GM12891 (cell line): ENCODE results near the gene FGFR1OP2.

Experiments
- DNase-seq: peaks from one replicate; pipeline ENCODE4 v3.0.0; 2011; ENCODE audit warnings: low spot score; ENCODE audit not compliant: insufficient read length
- FAIRE-seq: peaks from 2 replicates; lab custom pipeline; 2011; peaks lifted over from hg19 to GRCh38; lab: Jason Lieb, UNC
- PAX5 ChIP-seq: IDR thresholded peaks from 2 replicates; pipeline ENCODE4 v1.6.1; 2011; ENCODE audit warnings: low read length, moderate library complexity, mild to moderate bottlenecking; ENCODE audit not compliant: insufficient read depth, severe bottlenecking
- POLR2A ChIP-seq: IDR thresholded peaks from 2 replicates; pipeline ENCODE4 v1.6.1; 2011; ENCODE audit warnings: low read depth, low read length, control low read depth
- POLR2AphosphoS5 ChIP-seq: IDR thresholded peaks from 2 replicates; pipeline ENCODE4 v1.6.1; 2011; ENCODE audit warnings: low read depth, low read length, control low read depth
- POU2F2 ChIP-seq: IDR thresholded peaks from 2 replicates; pipeline ENCODE4 v1.6.1; 2011; ENCODE audit warnings: low read depth, mild to moderate bottlenecking, control low read depth, low read length, moderate library complexity
- SPI1 ChIP-seq: IDR thresholded peaks from 2 replicates; pipeline ENCODE4 v1.6.1; 2011; ENCODE audit warnings: low read depth, low read length, control low read depth
- TAF1 ChIP-seq: IDR thresholded peaks from 2 replicates; pipeline ENCODE4 v1.6.1; 2011; ENCODE audit warnings: low read depth, low read length, control low read depth

The FGFR1OP2 gene

DNA sequence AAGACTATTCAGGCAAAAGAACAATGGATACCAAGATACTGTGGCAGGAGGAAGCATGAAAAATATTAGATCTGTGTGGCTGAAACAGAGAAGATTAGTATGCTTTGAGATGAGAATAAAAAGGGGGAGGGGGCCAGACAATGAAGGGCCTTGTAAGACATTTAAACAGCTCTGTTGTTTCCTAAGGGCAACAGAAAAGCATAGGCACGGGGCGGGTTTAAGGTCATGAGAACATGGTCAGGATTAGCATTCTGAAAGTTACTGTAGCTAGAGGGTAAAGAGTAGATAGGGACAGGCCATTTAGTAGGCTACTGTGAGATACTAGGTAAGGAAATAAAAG lies 19.1 kb upstream of the FGFR1OP2 start:
- no peak for TF ChIP-seq POLR2A
- TF ChIP-seq SPI1, result no peak
- TF ChIP-seq PAX5, result no peak
- no peak for TF ChIP-seq POU2F2
- no peak for TF ChIP-seq TAF1
- TF ChIP-seq POLR2AphosphoS5, result no peak
- FAIRE-seq (no peak), DNase-seq (no peak)

DNA sequence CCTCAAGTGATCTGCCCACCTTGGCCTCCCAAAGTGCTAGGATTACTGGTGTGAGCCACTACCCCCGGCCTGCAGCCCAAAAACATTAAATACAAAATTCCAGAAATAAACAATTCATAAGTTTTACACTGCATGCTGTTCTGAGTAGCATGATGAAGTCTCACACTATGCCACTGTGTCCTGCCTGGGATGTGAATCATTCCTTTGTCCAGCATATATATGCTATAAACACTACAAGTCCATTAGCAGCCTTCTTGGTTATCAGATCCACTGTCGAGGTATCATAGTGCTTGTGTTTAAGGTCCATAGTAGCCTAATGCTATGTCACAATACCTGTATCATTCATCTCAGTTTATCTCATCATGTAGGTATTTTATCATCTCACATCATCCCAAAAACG lies 16.4 kb upstream of the FGFR1OP2 start:
- no peak for TF ChIP-seq POLR2A
- TF ChIP-seq PAX5, result no peak
- TF ChIP-seq POU2F2, result no peak
- no peak for TF ChIP-seq TAF1
- no peak for TF ChIP-seq POLR2AphosphoS5
- TF ChIP-seq SPI1, result no peak
- no peak for DNase-seq
- peak; percentile 66 for FAIRE-seq

DNA sequence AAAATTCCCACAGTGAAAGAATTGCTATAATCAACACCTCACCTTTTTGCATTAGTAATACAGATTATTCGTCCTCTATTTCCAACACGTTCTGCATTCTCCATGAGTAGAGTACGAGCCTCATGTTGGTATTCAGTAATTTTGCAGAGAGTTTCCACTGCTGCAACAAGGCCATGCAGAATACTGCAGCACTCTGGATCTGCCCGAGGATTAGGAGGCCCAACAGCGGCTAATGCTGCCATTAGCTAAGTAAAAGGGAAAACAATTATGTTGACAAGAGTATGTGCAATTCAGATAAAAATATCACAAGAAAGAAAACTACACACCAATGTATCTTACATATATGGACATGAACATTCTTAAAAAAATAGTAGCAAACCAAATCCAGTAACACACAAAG lies 9.6 kb upstream of the FGFR1OP2 start:
- DNase-seq (no peak), FAIRE-seq (no peak)
- TF ChIP-seq POLR2AphosphoS5 (no peak), POLR2A (no peak), POU2F2 (no peak), SPI1 (no peak), TAF1 (no peak), PAX5 (no peak)

DNA sequence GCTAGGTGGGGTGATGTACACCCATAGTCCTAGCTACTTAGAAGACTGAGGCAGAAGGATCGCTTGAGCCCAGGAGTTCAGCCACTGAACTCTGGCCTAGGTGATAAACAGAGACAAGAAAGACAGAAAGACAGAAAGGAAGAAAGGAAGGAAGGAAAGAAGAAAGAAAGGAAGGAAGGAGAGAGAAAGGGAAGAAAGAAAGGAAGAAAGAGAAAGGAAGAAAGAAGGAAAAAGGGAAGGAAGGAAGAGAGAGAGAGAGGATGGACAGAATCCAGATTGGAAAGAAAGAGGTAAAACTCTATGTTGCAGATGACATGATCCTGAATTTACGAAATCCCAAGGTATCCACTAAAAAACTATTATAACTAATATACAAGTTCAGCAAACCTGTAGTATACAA lies 8.7 kb upstream of the FGFR1OP2 start:
- DNase-seq (no peak), FAIRE-seq (no peak)
- TF ChIP-seq POU2F2 (no peak), PAX5 (no peak), POLR2AphosphoS5 (no peak), TAF1 (no peak), POLR2A (no peak), SPI1 (no peak)

DNA sequence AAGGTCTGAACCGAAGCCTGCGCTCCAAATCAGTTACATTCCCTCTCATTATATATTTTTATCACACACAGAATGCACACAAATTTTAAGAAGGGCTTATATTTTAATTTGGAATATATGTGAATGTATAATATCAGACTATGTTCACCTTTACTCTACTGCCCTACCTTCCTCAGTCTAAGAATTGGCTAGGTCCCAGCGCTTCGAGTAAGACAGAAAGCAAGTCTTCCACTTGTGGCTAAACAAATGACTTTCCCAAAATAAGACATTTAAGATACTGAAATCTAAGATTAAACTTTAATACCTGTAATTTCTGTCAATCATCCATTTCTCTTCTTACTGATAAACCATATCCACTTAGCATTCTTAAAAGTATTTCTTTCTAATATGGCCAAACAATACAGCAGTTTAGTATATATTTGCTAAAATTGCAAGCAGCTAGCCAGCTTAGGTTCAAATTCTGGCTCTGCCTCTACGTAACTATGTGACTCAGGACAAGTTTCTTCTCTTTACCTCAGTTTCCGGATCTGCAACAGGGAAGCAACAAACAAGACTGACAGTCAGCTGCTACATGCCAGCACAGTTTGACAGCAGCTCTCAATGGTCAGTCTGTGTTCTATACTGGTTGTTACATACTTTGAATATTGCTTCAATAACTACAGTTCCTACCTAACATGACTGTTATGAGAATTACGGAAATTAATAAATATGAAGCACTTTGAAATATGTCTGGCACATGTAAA lies 2.5 kb upstream of the FGFR1OP2 start:
- TF ChIP-seq SPI1 (no peak), PAX5 (no peak), POLR2A (no peak)
- FAIRE-seq (no peak), DNase-seq (no peak)

DNA sequence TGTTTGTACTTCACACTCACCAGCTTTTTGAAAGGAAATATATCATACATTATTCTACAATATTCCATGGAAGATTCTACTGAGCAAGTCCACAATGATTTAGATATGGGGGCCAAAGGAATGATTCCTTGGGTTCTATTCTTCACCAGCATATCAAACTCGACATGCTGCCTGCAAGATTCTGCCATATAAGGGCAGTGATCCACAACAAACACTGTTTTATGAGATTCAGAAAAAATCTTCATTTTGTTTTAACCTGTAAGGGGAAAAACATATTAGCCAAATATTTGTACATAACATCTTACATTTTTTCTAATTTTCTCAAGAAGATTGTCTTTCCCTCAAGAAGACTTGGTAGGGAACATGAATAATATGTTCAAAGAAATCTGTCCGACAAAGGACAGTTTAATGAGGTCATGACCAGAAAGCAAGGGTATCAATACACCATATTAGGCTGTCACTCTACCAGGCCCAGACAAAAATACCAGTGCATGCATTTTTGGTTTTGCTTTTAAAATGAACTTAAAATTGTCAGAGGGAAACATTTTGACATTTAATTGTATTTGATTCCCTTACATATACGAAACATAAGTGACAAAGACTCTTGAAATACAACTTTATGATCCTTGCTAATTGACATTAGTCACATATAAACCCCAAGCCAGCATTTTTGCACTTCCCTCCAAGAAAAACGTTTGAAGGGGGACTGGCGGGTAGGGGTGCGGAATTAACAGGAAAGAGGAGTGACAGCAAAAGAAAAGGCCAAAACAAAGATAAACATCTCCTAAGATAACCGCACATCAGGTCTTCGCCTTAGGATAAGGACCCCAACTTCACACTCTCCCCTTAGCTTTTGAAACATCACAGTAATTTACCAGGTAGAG lies 1.5 kb upstream of the FGFR1OP2 start:
- DNase-seq, result no peak
- no peak for FAIRE-seq

DNA sequence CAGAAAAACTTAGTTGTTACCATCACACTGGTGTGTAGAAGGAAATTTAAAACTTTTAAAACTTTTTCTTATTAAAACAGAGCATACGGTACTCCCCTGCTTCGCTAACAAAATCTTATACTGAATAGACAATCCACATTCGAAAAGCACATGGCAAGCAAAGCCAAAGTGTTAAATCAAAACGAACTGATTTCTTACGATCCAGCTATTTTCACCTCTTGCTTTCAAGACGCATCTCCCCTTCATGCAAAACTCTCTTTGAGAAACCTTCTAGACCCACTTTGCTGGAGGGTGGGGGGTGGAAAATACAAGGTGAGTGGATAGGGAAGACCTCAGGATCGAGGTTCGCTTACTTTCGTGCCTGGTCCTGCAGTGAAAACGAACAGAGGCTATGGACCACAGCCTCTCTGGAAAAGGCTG lies 817 bp upstream of the FGFR1OP2 start:
- DNase-seq, result no peak
- no peak for TF ChIP-seq SPI1
- TF ChIP-seq TAF1, result no peak
- no peak for TF ChIP-seq POLR2AphosphoS5
- TF ChIP-seq PAX5, result no peak
- TF ChIP-seq POLR2A, result no peak
- TF ChIP-seq POU2F2, result no peak
- FAIRE-seq, result no peak

More for the DNA sequence above, 1.5 kb upstream of the FGFR1OP2 start:
- TF ChIP-seq PAX5 (no peak), POLR2AphosphoS5 (no peak), SPI1 (0 out of 2 replicates have a peak, but pooled peaks have one; percentile 2)

DNA sequence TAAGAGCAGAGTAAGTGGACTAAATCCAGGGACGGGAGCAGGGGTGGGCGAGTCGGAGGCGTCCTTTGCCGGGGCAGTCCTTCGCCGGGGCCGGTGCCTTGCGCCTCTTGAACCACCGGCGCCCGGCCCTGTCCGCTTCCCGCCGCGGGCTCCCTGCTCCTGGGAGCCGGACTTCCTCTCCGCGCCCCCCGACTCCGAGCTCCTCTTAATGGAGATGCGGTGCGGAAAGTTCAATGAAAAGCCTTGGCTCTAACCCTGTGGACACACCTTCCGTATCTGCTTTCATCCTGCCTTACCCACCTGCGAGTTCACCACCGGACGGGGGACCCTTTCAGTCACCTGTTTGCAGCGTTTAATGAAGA lies 412 bp downstream of the FGFR1OP2 start:
- no peak for FAIRE-seq
- DNase-seq, result no peak
- no peak for TF ChIP-seq TAF1
- no peak for TF ChIP-seq PAX5
- no peak for TF ChIP-seq POLR2A
- TF ChIP-seq POLR2AphosphoS5, result no peak
- TF ChIP-seq POU2F2, result no peak
- TF ChIP-seq SPI1, result peak; percentile 19; the same call in 1 of the 2 replicates

DNA sequence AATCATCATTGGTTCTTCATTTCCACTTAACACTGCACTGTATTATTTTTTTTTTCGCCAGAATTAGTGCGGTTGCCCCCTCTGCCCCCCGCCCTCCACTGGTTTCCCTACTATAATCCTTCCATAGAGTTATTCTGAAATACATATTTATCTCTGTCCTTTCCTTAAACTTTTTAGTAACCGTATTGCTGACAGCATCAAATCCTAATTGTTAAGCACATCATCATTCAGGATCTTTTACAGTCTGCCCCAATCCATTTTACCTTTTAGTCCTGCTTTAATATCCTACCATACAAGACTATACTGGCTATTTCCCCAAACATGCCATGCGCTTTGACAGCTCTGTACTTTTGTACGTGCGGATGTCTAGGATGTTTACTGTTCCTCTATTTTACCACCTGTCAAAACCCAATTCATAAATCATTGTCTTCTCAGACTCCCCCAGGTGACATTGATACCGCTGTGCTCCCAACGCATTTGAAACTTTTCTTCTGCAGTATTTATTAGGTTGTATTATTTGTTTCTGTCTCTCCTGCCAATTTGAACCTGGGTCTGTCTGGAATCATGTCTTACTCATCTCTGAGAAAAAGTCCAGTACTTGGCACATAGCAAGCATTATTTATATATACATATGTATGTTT lies 1.0 kb downstream of the FGFR1OP2 start:
- TF ChIP-seq SPI1 (peak; percentile 48; the same call in 1 of the 2 replicates), PAX5 (no peak)
- FAIRE-seq, result peak; percentile 56
- no peak for DNase-seq
